ENCODE data around the gene EHD3. TPM values are rescaled to one million over a fixed set of nuclear protein-coding genes. Genes with fewer than 3 reads are reported as not detected.

EHD3 gene
- total and polyA plus RNA-seq, 3 donors from 2014 or later: 3.5 to 5.1 (median 4.5) TPM

DNA sequence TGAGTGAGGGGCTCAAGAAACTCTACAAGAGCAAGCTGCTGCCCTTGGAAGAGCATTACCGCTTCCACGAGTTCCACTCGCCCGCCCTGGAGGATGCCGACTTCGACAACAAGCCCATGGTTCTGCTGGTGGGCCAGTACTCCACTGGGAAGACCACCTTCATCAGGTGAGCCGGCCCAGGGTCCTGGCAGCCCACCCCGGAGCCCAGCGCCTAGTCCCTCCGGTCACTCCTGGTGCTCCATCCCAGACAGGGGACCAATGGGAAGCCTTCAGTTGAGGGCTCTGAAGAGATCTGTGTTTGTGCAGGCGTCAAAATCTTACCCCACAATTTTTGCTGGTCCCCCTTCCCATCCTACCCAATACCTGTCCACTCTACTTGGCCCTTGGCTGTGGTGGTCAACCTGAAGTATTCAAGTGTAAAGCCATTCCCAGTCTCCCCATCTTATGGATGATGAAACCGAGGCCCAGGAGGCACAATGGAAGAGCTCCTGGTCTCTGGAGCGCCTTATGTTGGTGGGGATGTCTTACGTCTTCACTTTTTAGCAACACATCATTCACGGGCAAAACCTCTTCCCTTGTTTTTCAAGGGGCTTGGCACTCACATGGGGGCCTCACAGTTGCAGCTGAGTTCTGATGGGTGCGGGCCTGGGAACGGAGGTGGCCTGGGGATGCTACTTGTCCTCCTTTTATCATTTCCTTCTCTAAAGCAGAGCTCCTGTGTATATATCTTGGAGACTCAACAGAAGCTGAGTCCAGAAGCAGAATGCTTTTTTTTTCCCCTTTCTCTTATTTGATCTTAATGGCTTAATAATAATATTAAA is 941 bp downstream of the EHD3 start:
- H3K4me3 ChIP-seq: peak overlapping the region; percentile 56 to 76
- WGBS, 2 donors: 50 to 54% methylated on average over 16 to 17 of the region's 17 CpGs
- no peak for DNase-seq
- TF ChIP-seq, protein P1, sequence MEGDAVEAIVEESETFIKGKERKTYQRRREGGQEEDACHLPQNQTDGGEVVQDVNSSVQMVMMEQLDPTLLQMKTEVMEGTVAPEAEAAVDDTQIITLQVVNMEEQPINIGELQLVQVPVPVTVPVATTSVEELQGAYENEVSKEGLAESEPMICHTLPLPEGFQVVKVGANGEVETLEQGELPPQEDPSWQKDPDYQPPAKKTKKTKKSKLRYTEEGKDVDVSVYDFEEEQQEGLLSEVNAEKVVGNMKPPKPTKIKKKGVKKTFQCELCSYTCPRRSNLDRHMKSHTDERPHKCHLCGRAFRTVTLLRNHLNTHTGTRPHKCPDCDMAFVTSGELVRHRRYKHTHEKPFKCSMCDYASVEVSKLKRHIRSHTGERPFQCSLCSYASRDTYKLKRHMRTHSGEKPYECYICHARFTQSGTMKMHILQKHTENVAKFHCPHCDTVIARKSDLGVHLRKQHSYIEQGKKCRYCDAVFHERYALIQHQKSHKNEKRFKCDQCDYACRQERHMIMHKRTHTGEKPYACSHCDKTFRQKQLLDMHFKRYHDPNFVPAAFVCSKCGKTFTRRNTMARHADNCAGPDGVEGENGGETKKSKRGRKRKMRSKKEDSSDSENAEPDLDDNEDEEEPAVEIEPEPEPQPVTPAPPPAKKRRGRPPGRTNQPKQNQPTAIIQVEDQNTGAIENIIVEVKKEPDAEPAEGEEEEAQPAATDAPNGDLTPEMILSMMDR (IDR thresholded peaks at IDR 0.05): no peak
- no peak for TF ChIP-seq POLR2A (IDR thresholded peaks at IDR 0.05)
- peak overlapping the region in 1 of 2 donors; percentile 15 for H3K27ac ChIP-seq
- no peaks in the 10 kb centered on the region for H3K36me3 ChIP-seq (ENCODE audit: low read depth, missing control alignments)
- intact Hi-C loops (cut with DNase I; ENCODE audit: low total_unique reads): no loop called here
- H3K27me3 ChIP-seq: no peaks in the 10 kb centered on the region
- peaks cover 3% of the 10 kb centered on the region for H3K4me1 ChIP-seq
- no peaks in the 10 kb centered on the region for H3K9me3 ChIP-seq

DNA sequence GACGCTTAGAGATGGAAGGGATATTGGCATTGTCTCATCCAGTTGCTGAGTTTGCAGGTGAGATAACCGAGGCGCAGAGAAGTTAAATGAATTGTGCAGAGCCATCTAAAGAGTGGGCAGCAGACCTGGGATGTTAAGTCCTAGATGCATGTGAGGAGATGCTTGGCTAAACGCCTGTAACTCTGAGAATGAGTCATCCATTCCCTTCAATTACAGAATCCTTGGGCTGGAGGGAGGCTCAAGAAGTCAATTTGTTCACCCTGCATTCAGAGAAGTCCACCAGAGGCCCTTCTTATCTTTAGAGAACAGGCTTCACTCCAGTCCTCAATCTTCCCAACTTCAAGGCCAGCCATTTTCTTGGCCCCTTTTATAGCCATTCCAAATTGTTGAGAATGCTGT is 1.6 kb downstream of the EHD3 start:
- no peaks in the 10 kb centered on the region for H3K9me3 ChIP-seq
- DNase-seq: no peak
- intact Hi-C loops (cut with DNase I; ENCODE audit: low total_unique reads): no loop called here
- no peaks in the 10 kb centered on the region for H3K27me3 ChIP-seq
- H3K4me3 ChIP-seq: no peak overlapping the region
- 61 to 66% methylated on average over 4 of the region's 4 CpGs for WGBS, 2 donors
- H3K4me1 ChIP-seq: peaks cover 3% of the 10 kb centered on the region
- no peaks in the 10 kb centered on the region for H3K36me3 ChIP-seq (ENCODE audit: low read depth, missing control alignments)
- no peak overlapping the region for H3K27ac ChIP-seq
- TF ChIP-seq, protein P1 (IDR thresholded peaks at IDR 0.05): no peak
- no peak for TF ChIP-seq POLR2A (IDR thresholded peaks at IDR 0.05)

GRCh38 chr2:31236433-31237205 is 2.7 kb downstream of the EHD3 start:
- intact Hi-C loops (cut with DNase I; ENCODE audit: low total_unique reads): no loop called here
- TF ChIP-seq, protein P1 (IDR thresholded peaks at IDR 0.05): no peak
- TF ChIP-seq POLR2A (IDR thresholded peaks at IDR 0.05): no peak
- no peak overlapping the region for H3K4me3 ChIP-seq
- no peaks in the 10 kb centered on the region for H3K27me3 ChIP-seq
- H3K4me1 ChIP-seq: peaks cover 3% of the 10 kb centered on the region
- H3K36me3 ChIP-seq (ENCODE audit: low read depth, missing control alignments): no peaks in the 10 kb centered on the region
- H3K27ac ChIP-seq: no peak overlapping the region
- H3K9me3 ChIP-seq: no peaks in the 10 kb centered on the region
- 77 to 81% methylated on average over 7 of the region's 7 CpGs for WGBS, 2 donors
- no peak for DNase-seq

- no peaks in the 10 kb centered on the region for H3K36me3 ChIP-seq (ENCODE audit: low read depth, missing control alignments)
- no peaks in the 10 kb centered on the region for H3K27me3 ChIP-seq
- 92 to 94% methylated on average over 9 of the region's 9 CpGs for WGBS, 2 donors
- H3K4me1 ChIP-seq: peaks cover 3% of the 10 kb centered on the region
- intact Hi-C loops (cut with DNase I; ENCODE audit: low total_unique reads): no loop called here
- no peak overlapping the region for H3K4me3 ChIP-seq
- no peak overlapping the region for H3K27ac ChIP-seq
- no peaks in the 10 kb centered on the region for H3K9me3 ChIP-seq
- TF ChIP-seq, protein P1 (IDR thresholded peaks at IDR 0.05): no peak
- no peak for TF ChIP-seq POLR2A (IDR thresholded peaks at IDR 0.05)
- DNase-seq: no peak
Observed at GRCh38 chr2:31237348-31238017, 3.5 kb downstream of the EHD3 start.

Measured in testis (tissue), 3 donors.